GM12878 (cell line): ENCODE data around the gene AGR3. TPM values are rescaled to one million over a fixed set of nuclear protein-coding genes. Genes with fewer than 3 reads are reported as not detected.

ENCODE experiments used
- polyA plus RNA-seq, 11 experiments: library from polyadenylated mRNA; depleted of rRNA in 4 of 11; unstranded in 6 of 11; stranded (reverse) in 5 of 11; fragments of >200 nt; fragmentation: Nextera tagmentation in 4 of 11; fragmentation: Illumina TruSeq in 1 of 11; extraction: Ambion mirVana in 4 of 11; extraction: Trizol in 1 of 11; gene quantifications; 1 replicate in 1 of 11; 2 replicates in 10 of 11; pipeline versions ENCODE4 v1.2.1 to v1.2.3, GENCODE V29; 2011 to 2016; ENCODE audit warnings: inconsistent platforms in 2 of 11, missing spikeins in 2 of 11, low read depth in 1 of 11
- small RNA-seq: library from RNA; depleted of rRNA; stranded (forward); fragments of <200 nt; gene quantifications from one replicate; pipeline ENCODE3, GENCODE V24; 2014
- total RNA-seq, 4 experiments: library from RNA; depleted of rRNA in 3 of 4; stranded (reverse); fragments of >200 nt in 3 of 4; fragmentation: Illumina TruSeq in 1 of 4; extraction: Trizol in 1 of 4; gene quantifications; 2 replicates each; pipeline versions ENCODE4 v1.2.1 to v1.2.3, GENCODE V29; 2013 to 2021

Gene AGR3
- total and polyA plus RNA-seq, 10 of the 15 experiments (the other 5 are each of a cell fraction or from before 2014, with no cell fraction given) = not detected

Small RNAs within 50 kb of the gene (small RNA-seq; reads per million reads assigned to genes)
- not detected for gene AC098592.2

Other genes starting within 250 kb of the AGR3 start
- 0.11 and 0.16 TPM in 2 replicates for gene ANKMY2, start 236.2 kb downstream of the AGR3 start, total RNA-seq (2014; rRNA removed)
- 0.32 and 0.45 TPM in 2 replicates for gene ANKMY2, start 236.2 kb downstream of the AGR3 start, total RNA-seq (2014; rRNA removed; fragmentation: Illumina TruSeq; extraction: Trizol)
- 0.33 and 0.37 TPM in 2 replicates for gene ANKMY2, start 236.2 kb downstream of the AGR3 start, total RNA-seq (2021)
- 0.12 and 0.14 TPM in 2 replicates for gene ANKMY2, start 236.2 kb downstream of the AGR3 start, polyA plus RNA-seq (2011; rRNA removed)
- gene ANKMY2, start 236.2 kb downstream of the AGR3 start, polyA plus RNA-seq (2014; fragmentation: Illumina TruSeq; extraction: Trizol) = 0.28 and 0.36 TPM in 2 replicates
- gene ANKMY2, start 236.2 kb downstream of the AGR3 start, polyA plus RNA-seq (2014; fragmentation: Nextera tagmentation; extraction: Ambion mirVana) = under 1 TPM; 0.31 to 0.37 TPM
- gene ANKMY2, start 236.2 kb downstream of the AGR3 start, polyA plus RNA-seq (2014; rRNA removed) = 0.10 and 0.25 TPM in 2 replicates
- under 1 TPM; 0.28 to 0.48 TPM for gene ANKMY2, start 236.2 kb downstream of the AGR3 start, polyA plus RNA-seq (2016; fragmentation: Nextera tagmentation; extraction: Ambion mirVana)
- gene BZW2, start 235.8 kb downstream of the AGR3 start, total RNA-seq (2014; rRNA removed) = 1.3 TPM in 2 replicates
- gene BZW2, start 235.8 kb downstream of the AGR3 start, total RNA-seq (2014; rRNA removed; fragmentation: Illumina TruSeq; extraction: Trizol) = 1.2 and 2.5 TPM in 2 replicates
- gene BZW2, start 235.8 kb downstream of the AGR3 start, total RNA-seq (2021) = 1.6 and 2.4 TPM in 2 replicates
- gene BZW2, start 235.8 kb downstream of the AGR3 start, polyA plus RNA-seq (2011; rRNA removed) = 2.3 and 3.1 TPM in 2 replicates
- 3.1 and 5.7 TPM in 2 replicates for gene BZW2, start 235.8 kb downstream of the AGR3 start, polyA plus RNA-seq (2014; fragmentation: Illumina TruSeq; extraction: Trizol)
- gene BZW2, start 235.8 kb downstream of the AGR3 start, polyA plus RNA-seq (2014; fragmentation: Nextera tagmentation; extraction: Ambion mirVana) = 1 to 10 TPM; 3.8 to 3.9 TPM
- gene BZW2, start 235.8 kb downstream of the AGR3 start, polyA plus RNA-seq (2014; rRNA removed) = 1.7 and 1.8 TPM in 2 replicates
- gene BZW2, start 235.8 kb downstream of the AGR3 start, polyA plus RNA-seq (2016; fragmentation: Nextera tagmentation; extraction: Ambion mirVana) = 1 to 10 TPM; 5.8 to 6.8 TPM
- gene TSPAN13, start 128.2 kb downstream of the AGR3 start, total RNA-seq (2014; rRNA removed) = not detected in 2 replicates
- gene TSPAN13, start 128.2 kb downstream of the AGR3 start, total RNA-seq (2014; rRNA removed; fragmentation: Illumina TruSeq; extraction: Trizol) = not detected in 2 replicates
- 0.26 and 0.35 TPM in 2 replicates for gene TSPAN13, start 128.2 kb downstream of the AGR3 start, total RNA-seq (2021)
- not detected in 2 replicates for gene TSPAN13, start 128.2 kb downstream of the AGR3 start, polyA plus RNA-seq (2011; rRNA removed)
- not detected in 2 replicates for gene TSPAN13, start 128.2 kb downstream of the AGR3 start, polyA plus RNA-seq (2014; fragmentation: Illumina TruSeq; extraction: Trizol)
- not detected for gene TSPAN13, start 128.2 kb downstream of the AGR3 start, polyA plus RNA-seq (2014; fragmentation: Nextera tagmentation; extraction: Ambion mirVana)
- gene TSPAN13, start 128.2 kb downstream of the AGR3 start, polyA plus RNA-seq (2014; rRNA removed) = not detected in 2 replicates
- under 1 TPM in 1 of 2 experiments, not detected in 1; 0.37 TPM for gene TSPAN13, start 128.2 kb downstream of the AGR3 start, polyA plus RNA-seq (2016; fragmentation: Nextera tagmentation; extraction: Ambion mirVana)
- not detected in 2 replicates for gene AGR2, start 77.0 kb downstream of the AGR3 start, total RNA-seq (2014; rRNA removed)
- not detected in 2 replicates for gene AGR2, start 77.0 kb downstream of the AGR3 start, total RNA-seq (2014; rRNA removed; fragmentation: Illumina TruSeq; extraction: Trizol)
- gene AGR2, start 77.0 kb downstream of the AGR3 start, total RNA-seq (2021) = 0.67 and 1.7 TPM in 2 replicates
- not detected in 2 replicates for gene AGR2, start 77.0 kb downstream of the AGR3 start, polyA plus RNA-seq (2011; rRNA removed)
- gene AGR2, start 77.0 kb downstream of the AGR3 start, polyA plus RNA-seq (2014; fragmentation: Illumina TruSeq; extraction: Trizol) = not detected in 2 replicates
- gene AGR2, start 77.0 kb downstream of the AGR3 start, polyA plus RNA-seq (2014; fragmentation: Nextera tagmentation; extraction: Ambion mirVana) = not detected
- gene AGR2, start 77.0 kb downstream of the AGR3 start, polyA plus RNA-seq (2014; rRNA removed) = not detected in 2 replicates
- not detected for gene AGR2, start 77.0 kb downstream of the AGR3 start, polyA plus RNA-seq (2016; fragmentation: Nextera tagmentation; extraction: Ambion mirVana)